ENCODE data around the gene BCL7A. TPM values are rescaled to one million over a fixed set of nuclear protein-coding genes. Genes with fewer than 3 reads are reported as not detected.

The BCL7A gene
- total RNA-seq, 1 experiment from 2014 or later = 14.4 TPM

- no peak for DNase-seq (ENCODE audit: low read depth, low spot score)
- in situ Hi-C loops (cut with HindIII; ENCODE audit: low pct_unique_long_range_greater_than_20kb, low sequenced_read_pairs) = no loop called here
Observed at GRCh38 chr12:121992059-121992879, 29.4 kb upstream of the BCL7A start.

- in situ Hi-C loops (cut with HindIII; ENCODE audit: low pct_unique_long_range_greater_than_20kb, low sequenced_read_pairs) = no loop called here
- DNase-seq (ENCODE audit: low read depth, low spot score) = no peak
Observed at GRCh38 chr12:121996050-121996944, 25.4 kb upstream of the BCL7A start.

- no peak for DNase-seq (ENCODE audit: low read depth, low spot score)
- in situ Hi-C loops (cut with HindIII; ENCODE audit: low pct_unique_long_range_greater_than_20kb, low sequenced_read_pairs) = no loop called here
Observed at GRCh38 chr12:121996945-121997612, 24.6 kb upstream of the BCL7A start.

GRCh38 chr12:122001466-122002209, 20.0 kb upstream of the BCL7A start:
- in situ Hi-C loops (cut with HindIII; ENCODE audit: low pct_unique_long_range_greater_than_20kb, low sequenced_read_pairs) = no loop called here
- no peak for DNase-seq (ENCODE audit: low read depth, low spot score)

GRCh38 chr12:122003651-122004611, 17.8 kb upstream of the BCL7A start:
- DNase-seq (ENCODE audit: low read depth, low spot score) = no peak
- in situ Hi-C loops (cut with HindIII; ENCODE audit: low pct_unique_long_range_greater_than_20kb, low sequenced_read_pairs) = no loop called here

GRCh38 chr12:122004633-122005071, 17.0 kb upstream of the BCL7A start:
- no peak for DNase-seq (ENCODE audit: low read depth, low spot score)
- in situ Hi-C loops (cut with HindIII; ENCODE audit: low pct_unique_long_range_greater_than_20kb, low sequenced_read_pairs) = no loop called here

- in situ Hi-C loops (cut with HindIII; ENCODE audit: low pct_unique_long_range_greater_than_20kb, low sequenced_read_pairs) = no loop called here
- no peak for DNase-seq (ENCODE audit: low read depth, low spot score)
Observed at GRCh38 chr12:122005252-122005776, 16.4 kb upstream of the BCL7A start.

- DNase-seq (ENCODE audit: low read depth, low spot score) = no peak
- in situ Hi-C loops (cut with HindIII; ENCODE audit: low pct_unique_long_range_greater_than_20kb, low sequenced_read_pairs) = no loop called here
Observed at GRCh38 chr12:122006186-122006926, 15.3 kb upstream of the BCL7A start.

- no peak for DNase-seq (ENCODE audit: low read depth, low spot score)
- in situ Hi-C loops (cut with HindIII; ENCODE audit: low pct_unique_long_range_greater_than_20kb, low sequenced_read_pairs) = no loop called here
Observed at GRCh38 chr12:122009741-122010140, 11.9 kb upstream of the BCL7A start.

- in situ Hi-C loops (cut with HindIII; ENCODE audit: low pct_unique_long_range_greater_than_20kb, low sequenced_read_pairs) = no loop called here
- DNase-seq (ENCODE audit: low read depth, low spot score) = no peak
Observed at GRCh38 chr12:122012184-122012583, 9.5 kb upstream of the BCL7A start.

- DNase-seq (ENCODE audit: low read depth, low spot score) = no peak
- in situ Hi-C loops (cut with HindIII; ENCODE audit: low pct_unique_long_range_greater_than_20kb, low sequenced_read_pairs) = no loop called here
Observed at GRCh38 chr12:122013136-122013535, 8.5 kb upstream of the BCL7A start.

- DNase-seq (ENCODE audit: low read depth, low spot score) = no peak
- in situ Hi-C loops (cut with HindIII; ENCODE audit: low pct_unique_long_range_greater_than_20kb, low sequenced_read_pairs) = no loop called here
Observed at GRCh38 chr12:122013791-122014590, 7.7 kb upstream of the BCL7A start.

GRCh38 chr12:122014781-122015180, 6.9 kb upstream of the BCL7A start:
- in situ Hi-C loops (cut with HindIII; ENCODE audit: low pct_unique_long_range_greater_than_20kb, low sequenced_read_pairs) = no loop called here
- DNase-seq (ENCODE audit: low read depth, low spot score) = no peak

GRCh38 chr12:122018457-122018856, 3.2 kb upstream of the BCL7A start:
- no peak for DNase-seq (ENCODE audit: low read depth, low spot score)
- in situ Hi-C loops (cut with HindIII; ENCODE audit: low pct_unique_long_range_greater_than_20kb, low sequenced_read_pairs) = no loop called here

GRCh38 chr12:122018937-122019336, 2.7 kb upstream of the BCL7A start:
- no peak for DNase-seq (ENCODE audit: low read depth, low spot score)
- in situ Hi-C loops (cut with HindIII; ENCODE audit: low pct_unique_long_range_greater_than_20kb, low sequenced_read_pairs) = no loop called here

Measured in SK-MEL-5 (cell line).